GM18873 (cell line): Measurements from ENCODE around the gene NPTX2.

ENCODE experiments used
- ATAC-seq: cut with Tn5 transposase; IDR thresholded peaks from one replicate; pipeline ENCODE4 v1.9.1; 2021; ENCODE audit warnings: mild to moderate bottlenecking, moderate library complexity, moderate number of reproducible peaks; ENCODE audit not compliant: unreplicated experiment, low FRiP score

The NPTX2 gene

DNA sequence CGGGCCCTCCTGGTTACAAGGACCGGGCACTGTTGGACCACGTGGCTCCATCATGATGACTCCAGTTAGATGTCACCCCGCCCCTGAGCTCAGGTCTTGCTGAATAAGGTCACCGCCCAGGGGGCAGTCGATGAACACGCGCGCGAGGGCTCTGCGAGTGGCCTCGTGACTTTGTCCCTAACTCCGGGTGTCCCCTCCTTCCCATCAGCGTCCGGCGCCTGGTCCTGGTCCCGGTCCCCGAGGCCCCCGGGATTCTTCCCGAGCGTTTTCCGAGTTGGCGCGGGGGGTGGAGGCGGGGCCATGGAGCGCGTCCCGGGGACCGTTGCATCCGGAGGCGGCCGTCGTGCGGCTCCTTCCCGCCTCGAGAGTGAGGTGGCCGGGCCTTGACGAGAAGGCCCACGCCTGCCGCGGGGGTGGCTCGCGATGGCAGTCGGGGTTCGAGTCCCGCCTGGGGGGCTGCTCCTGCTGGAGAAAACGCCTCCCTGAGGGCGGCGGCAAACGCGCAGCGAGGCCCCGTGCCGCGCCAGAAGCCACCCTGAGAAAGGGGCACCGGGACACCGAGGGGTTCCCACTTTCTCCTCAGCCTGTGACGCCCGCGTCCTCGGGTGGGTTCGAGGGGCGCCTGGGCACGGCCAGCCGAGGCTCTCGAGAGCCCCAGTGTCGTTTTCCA is 569 bp upstream of the NPTX2 start:
- no peak for ATAC-seq

- no peak for ATAC-seq
These were observed 904 bp downstream of the NPTX2 start for GRCh38 chr7:98617960-98618418.

DNA sequence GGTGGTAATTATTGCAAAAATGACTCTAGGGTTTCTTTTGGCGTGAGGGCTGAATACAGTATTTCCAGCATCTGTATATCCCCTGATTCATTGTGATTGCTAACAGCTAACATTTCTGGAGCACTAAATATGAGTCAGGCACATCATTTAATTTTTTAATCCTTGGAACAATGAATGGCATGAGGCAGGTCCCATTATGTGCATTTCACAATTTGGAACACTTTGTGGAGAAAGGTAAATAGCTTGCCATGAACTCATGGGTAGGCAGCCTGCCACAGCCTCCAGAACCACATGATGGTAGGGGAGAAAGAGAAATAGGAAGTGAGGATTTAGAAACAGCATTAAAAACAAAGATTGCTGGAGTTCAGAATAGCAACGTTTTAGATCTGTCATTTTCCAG is 1.7 kb downstream of the NPTX2 start:
- no peak for ATAC-seq

DNA sequence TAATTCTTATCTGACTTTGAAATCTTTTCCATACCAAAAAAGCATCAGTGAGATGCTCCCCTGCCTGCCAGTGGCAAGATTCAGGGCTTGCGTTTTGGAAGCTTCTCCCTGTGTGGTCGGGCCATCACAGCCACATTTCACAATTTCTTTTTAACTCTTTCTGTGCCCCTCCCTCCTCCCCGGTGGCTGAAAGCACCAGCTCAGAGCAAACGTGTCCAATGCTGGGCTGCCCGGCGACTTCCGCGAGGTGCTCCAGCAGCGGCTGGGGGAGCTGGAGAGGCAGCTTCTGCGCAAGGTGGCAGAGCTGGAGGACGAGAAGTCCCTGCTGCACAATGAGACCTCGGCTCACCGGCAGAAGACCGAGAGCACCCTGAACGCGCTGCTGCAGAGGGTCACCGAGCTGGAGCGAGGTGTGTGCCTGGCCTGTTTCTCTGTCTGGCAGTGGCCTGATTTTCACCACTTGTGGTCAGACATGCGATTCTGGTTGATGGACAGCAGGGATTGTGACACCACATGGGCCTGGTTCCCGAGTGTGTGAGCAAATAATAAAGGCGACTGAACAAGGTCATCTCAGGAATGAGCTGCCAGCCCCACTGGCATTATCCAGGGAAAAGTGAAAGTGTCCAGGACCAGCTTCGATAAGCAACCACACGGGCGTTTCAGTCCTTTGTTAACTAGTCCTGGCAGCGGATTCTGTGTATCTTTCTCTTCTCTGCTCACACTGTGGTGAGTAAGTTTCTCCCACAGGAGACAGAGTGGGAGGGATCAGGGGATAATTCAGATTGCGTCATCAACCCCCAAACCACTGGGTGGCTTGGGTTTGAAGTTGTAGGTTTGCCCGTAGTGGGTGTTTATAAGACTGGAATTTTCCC is 2.6 kb downstream of the NPTX2 start:
- ATAC-seq = no peak

- no peak for ATAC-seq
These were observed 4.7 kb downstream of the NPTX2 start for GRCh38 chr7:98621573-98622482.

DNA sequence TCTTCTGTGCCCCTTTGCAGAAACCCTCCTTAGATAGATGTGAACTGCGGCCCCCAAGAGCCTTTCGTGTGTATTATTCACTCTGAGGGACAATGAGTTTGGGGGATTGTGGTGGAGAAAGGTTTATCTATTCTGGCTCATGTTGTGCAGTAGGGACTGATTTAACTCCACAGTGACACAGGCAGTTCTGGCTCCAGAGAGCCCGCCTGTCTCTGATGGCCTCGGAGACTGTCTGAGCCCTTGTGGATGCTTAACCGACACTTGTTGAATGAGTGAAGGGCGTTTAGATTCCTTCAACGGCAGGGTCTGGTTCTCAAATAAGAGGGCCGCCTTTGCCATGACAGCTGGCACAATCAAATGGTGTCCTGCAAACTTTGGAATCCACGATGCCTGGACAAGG is 5.8 kb downstream of the NPTX2 start:
- ATAC-seq = no peak

- ATAC-seq = no peak
These were observed 7.8 kb downstream of the NPTX2 start for GRCh38 chr7:98624846-98625420.

DNA sequence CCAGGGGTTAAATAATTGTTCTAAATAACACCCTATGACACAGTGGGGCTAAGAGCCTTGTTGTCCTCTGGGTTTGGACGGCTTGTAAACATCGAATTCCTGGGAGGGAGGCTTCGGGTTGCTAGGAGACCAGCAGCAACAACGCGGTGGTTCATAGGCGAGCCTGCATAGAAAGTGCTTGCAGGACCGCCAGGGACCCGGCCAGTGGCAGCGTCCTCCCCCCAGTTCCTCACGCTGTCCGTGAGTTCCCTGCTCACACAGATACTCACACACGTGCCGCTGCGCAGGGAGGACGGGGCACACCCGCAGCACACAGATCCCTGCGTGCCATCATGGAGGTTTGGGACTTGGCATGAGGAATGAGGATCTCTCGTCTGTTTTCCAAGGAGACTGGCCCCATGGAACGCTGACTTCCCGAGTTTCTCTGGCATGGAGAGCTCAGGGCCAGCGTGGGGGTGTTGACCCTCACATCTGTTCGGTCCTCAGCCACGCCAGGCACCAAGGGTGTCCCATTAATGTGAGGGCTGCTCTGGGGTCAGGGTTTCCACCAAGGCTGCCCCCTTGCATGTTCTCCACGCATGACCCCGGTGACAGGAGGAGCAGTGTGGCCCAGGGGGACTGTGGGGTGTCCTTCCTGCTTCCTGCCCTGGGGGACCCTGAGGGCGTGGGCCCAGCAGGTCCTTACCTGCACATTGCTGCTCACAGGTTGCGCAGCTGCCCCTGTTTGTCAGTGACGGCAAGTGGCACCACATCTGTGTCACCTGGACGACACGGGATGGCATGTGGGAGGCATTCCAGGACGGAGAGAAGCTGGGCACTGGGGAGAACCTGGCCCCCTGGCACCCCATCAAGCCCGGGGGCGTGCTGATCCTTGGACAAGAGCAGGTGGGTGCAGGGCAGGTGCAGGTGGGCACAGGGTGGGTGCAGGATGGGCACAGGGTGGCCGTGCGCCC is 9.7 kb downstream of the NPTX2 start:
- ATAC-seq = no peak

GRCh38 chr7:98627413-98627790 is 10.3 kb downstream of the NPTX2 start:
- ATAC-seq = no peak

DNA sequence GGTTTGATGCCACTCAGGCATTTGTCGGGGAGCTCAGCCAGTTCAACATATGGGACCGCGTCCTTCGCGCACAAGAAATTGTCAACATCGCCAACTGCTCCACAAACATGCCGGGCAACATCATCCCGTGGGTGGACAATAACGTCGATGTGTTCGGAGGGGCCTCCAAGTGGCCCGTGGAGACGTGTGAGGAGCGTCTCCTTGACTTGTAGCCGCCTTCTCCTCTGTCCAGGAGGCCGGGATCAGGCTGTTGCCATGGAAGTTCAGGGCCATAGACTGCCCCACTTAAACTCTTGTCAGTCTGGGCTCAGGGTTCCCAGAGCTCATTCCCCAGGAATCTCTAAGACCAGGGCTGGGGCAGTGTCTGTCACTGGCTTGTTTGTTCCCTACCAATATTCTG is 11.3 kb downstream of the NPTX2 start:
- ATAC-seq = no peak

DNA sequence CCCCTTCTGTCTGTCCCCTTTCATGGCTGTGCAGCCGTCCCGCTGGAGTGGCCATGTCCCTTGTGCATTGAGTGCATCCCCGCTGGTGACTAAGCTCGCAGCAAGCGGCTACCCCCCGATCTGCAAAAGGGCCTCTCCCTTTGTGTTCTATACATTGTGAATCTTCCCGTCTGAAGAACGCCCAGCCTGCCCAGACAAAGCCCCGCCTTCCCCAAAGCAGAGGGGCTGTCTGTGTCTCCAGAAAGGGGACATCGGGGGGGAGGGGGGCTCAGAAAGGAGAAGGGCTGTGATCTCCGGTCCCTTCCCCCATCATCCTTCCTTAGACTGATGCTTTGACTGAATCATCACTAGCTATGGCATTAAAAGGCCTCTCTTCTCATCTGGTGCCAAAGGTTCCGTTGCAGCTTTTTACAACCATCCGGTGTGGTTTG is 11.9 kb downstream of the NPTX2 start:
- ATAC-seq = no peak

DNA sequence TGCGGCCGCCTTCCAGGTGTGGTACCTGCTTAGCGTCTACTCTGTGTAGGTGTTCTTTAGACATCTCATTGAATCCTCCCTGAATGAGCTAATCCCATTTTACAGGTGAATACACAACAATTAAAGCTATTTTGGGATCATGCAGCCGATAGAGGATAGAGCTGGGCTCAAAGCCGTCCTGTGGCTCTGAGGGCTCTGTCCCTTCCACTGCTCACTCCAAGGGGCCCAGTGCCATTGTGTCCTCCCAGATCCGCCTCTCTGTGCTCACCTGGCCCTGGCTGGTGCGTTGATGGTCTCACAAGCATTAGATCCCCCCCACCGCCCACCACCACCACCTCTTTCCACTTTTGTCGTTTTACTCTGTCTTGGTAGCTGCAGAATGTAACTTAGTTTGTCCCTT is 13.1 kb downstream of the NPTX2 start:
- ATAC-seq = no peak

- ATAC-seq = no peak
These were observed 13.7 kb downstream of the NPTX2 start for GRCh38 chr7:98630770-98631169.

GRCh38 chr7:98638853-98639252 is 21.8 kb downstream of the NPTX2 start:
- ATAC-seq = no peak

GRCh38 chr7:98640375-98640774 is 23.3 kb downstream of the NPTX2 start:
- no peak for ATAC-seq

DNA sequence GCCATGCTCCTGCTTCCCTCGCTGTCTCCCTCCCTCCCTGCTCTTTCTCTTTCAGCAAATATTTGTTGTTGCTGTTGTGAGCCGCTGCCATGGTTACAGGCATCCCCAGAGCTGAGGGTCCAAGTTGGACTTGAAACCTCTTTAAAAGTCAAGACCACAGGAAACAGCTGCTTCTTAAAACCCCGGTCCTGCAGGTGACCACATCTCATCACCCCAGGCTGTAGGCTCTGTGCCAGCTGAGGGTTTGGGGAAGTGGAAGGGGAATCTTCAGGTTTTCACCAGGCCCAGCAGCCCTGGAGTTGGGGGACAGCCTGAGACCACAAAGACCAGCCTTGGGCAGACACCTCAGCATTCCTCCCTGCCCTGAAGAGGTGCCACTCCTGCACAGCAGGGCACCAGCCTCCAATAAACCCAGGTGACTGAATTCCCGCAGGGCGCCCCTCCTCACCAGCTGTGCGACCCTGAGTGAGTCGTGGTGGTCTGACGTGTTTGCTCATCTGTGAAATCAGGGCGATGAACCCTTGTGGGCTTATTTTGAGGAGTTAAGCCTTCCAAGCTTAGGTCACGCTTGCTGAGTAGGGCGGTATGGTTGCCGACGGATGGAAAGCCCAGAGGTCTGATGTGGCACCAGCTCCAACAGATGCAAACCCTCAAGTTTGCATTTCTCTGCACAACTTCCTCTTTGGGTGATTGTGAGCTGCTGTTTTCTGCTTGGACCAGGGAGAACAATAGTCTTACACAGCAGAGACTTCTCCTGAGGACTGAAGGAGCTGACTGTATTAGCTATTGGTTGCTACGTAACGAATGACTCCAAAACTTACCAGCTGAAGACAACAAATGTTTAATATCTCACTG is 24.8 kb downstream of the NPTX2 start:
- peak; percentile 72 for ATAC-seq

DNA sequence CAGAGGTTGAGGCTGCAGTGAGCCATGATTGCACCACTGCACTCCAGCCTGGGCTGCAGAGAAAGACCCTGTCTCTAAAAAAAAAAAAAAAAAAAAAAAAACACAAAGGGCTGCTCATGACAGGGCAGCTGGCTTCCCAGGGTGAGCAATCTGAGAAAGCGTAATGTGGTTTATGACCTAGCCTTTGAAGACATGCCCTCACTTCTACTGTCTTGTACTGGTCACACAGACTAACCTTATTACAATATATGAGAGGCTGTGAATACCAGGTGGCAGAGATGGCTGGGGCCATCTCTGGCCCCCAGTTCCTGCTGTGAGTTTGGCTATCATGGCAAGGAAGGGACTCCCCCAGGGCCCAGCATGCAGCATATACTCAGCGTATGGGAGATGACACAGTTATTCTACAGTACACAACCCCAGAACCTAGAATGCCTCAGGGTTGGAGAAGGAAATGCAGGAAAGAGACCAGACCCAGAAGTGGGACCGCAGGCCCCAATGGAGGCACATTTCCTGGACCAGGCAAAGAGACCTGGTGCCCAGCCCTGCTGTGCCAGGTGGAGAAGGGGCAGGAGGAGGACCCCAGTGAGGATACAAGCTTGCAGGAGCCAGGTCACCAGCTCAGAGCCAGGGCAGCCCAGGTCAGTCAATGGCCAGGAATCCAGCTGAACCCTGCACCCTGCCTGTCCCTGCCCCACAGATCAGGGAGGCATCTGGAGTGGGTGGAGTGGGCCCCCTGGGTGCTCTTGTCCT is 26.3 kb downstream of the NPTX2 start:
- no peak for ATAC-seq

- no peak for ATAC-seq
These were observed 29.4 kb downstream of the NPTX2 start for GRCh38 chr7:98646465-98646864.
